MCF 10A (cell line): ENCODE measurements around the gene POLE3. TPM values are rescaled to one million over a fixed set of nuclear protein-coding genes. Genes with fewer than 3 reads are reported as not detected.
"Not testable (repeated sequence)": the region's sequence is repeated elsewhere in the genome, so short reads cannot be mapped to it uniquely, and the experiment has no call there.

Source experiments
- BruUV-seq: library from RNA; stranded (reverse); fragments of 400-500 nt; replicated peaks from 2 replicates; lab custom pipeline; 2021; lab: Mats Ljungman, UMichigan
- CTCF ChIA-PET: fragments of 300-600 bp; sonication (Branson Sonifier 250); formaldehyde crosslinking; extraction: SDS; loops from one replicate; lab custom pipeline; 2021; ENCODE audit warnings: antibody characterized with exemption, inconsistent platforms; lab: Yijun Ruan, JAX
- POLR2A ChIA-PET: fragments of 300-600, 350-650 bp; sonication (Branson Sonifier 250); formaldehyde crosslinking; extraction: SDS; loops from one replicate; lab custom pipeline; 2020; ENCODE audit warnings: antibody characterized with exemption, inconsistent platforms; lab: Yijun Ruan, JAX
- DNase-seq: peaks from one replicate; pipeline ENCODE4 v3.0.0-alpha.2; 2018; ENCODE audit not compliant: unreplicated experiment
- H3K27ac Mint-ChIP-seq: one replicate; pipeline ENCODE4 v1.8.0; 2022; ENCODE audit warnings: mild to moderate bottlenecking, low read depth, mixed read lengths; ENCODE audit not compliant: unreplicated experiment
- H3K27me3 Mint-ChIP-seq: one replicate; pipeline ENCODE4 v1.8.0; 2022; ENCODE audit warnings: mixed read lengths; ENCODE audit not compliant: insufficient read depth, unreplicated experiment
- H3K36me3 Mint-ChIP-seq: one replicate; pipeline ENCODE4 v1.8.0; 2022; ENCODE audit warnings: mild to moderate bottlenecking, moderate library complexity, mixed read lengths; ENCODE audit not compliant: insufficient read depth, unreplicated experiment
- H3K4me1 Mint-ChIP-seq: one replicate; pipeline ENCODE4 v1.8.0; 2022; ENCODE audit warnings: mixed read lengths; ENCODE audit not compliant: insufficient read depth, unreplicated experiment
- H3K4me3 Mint-ChIP-seq: one replicate; pipeline ENCODE4 v1.8.0; 2022; ENCODE audit warnings: mild to moderate bottlenecking, moderate library complexity, mixed read lengths; ENCODE audit not compliant: unreplicated experiment
- H3K9me3 Mint-ChIP-seq: one replicate; pipeline ENCODE4 v1.8.0; 2022; ENCODE audit warnings: mixed read lengths; ENCODE audit not compliant: unreplicated experiment
- intact Hi-C: fragments of 100-400 bp; cut with micrococcal nuclease; formaldehyde crosslinking; loops from 2 replicates; pipeline ENCODE4 v1.14.1; 2022
- total RNA-seq: library from RNA; stranded (reverse); gene quantifications from 2 replicates; pipeline ENCODE4 v1.2.3, GENCODE V29; 2022
- TF ChIP-seq, protein P1 (sequence below): fragments of 200-600 bp; IDR thresholded peaks from one replicate; pipeline ENCODE4 v1.8.0; 2022; ENCODE audit warnings: antibody characterized with exemption, mild to moderate bottlenecking; ENCODE audit not compliant: unreplicated experiment

POLE3 gene
- total RNA-seq, 1 experiment from 2014 or later: 54.0 TPM

- TF ChIP-seq, protein P1, sequence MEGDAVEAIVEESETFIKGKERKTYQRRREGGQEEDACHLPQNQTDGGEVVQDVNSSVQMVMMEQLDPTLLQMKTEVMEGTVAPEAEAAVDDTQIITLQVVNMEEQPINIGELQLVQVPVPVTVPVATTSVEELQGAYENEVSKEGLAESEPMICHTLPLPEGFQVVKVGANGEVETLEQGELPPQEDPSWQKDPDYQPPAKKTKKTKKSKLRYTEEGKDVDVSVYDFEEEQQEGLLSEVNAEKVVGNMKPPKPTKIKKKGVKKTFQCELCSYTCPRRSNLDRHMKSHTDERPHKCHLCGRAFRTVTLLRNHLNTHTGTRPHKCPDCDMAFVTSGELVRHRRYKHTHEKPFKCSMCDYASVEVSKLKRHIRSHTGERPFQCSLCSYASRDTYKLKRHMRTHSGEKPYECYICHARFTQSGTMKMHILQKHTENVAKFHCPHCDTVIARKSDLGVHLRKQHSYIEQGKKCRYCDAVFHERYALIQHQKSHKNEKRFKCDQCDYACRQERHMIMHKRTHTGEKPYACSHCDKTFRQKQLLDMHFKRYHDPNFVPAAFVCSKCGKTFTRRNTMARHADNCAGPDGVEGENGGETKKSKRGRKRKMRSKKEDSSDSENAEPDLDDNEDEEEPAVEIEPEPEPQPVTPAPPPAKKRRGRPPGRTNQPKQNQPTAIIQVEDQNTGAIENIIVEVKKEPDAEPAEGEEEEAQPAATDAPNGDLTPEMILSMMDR: no peak
- ChIA-PET POLR2A (no interaction called here), CTCF (no interaction called here)
- no peak overlapping the region for H3K27ac Mint-ChIP-seq
- no peak overlapping the region for H3K4me3 Mint-ChIP-seq
- no peak for DNase-seq
- no peaks in the 10 kb centered on the region for H3K9me3 Mint-ChIP-seq
- intact Hi-C loops: no loop called here
- no TSS peak for BruUV-seq
- peaks cover 6% of the 10 kb centered on the region for H3K4me1 Mint-ChIP-seq
- no peaks in the 10 kb centered on the region for H3K27me3 Mint-ChIP-seq
- no peaks in the 10 kb centered on the region for H3K36me3 Mint-ChIP-seq
Measured at GRCh38 chr9:113380869-113381378, 29.6 kb downstream of the POLE3 start.

GRCh38 chr9:113379829-113380210, 30.7 kb downstream of the POLE3 start:
- peaks cover 10% of the 10 kb centered on the region for H3K4me1 Mint-ChIP-seq
- POLR2A ChIA-PET, CTCF ChIA-PET, H3K9me3 Mint-ChIP-seq, BruUV-seq, H3K27me3 Mint-ChIP-seq, intact Hi-C loops, DNase-seq, H3K27ac Mint-ChIP-seq, H3K36me3 Mint-ChIP-seq, H3K4me3 Mint-ChIP-seq: not testable (repeated sequence)

- POLR2A ChIA-PET, H3K9me3 Mint-ChIP-seq, H3K27me3 Mint-ChIP-seq, DNase-seq, H3K36me3 Mint-ChIP-seq, intact Hi-C loops, H3K27ac Mint-ChIP-seq, CTCF ChIA-PET, H3K4me3 Mint-ChIP-seq, BruUV-seq: not testable (repeated sequence)
- peaks cover 10% of the 10 kb centered on the region for H3K4me1 Mint-ChIP-seq
Measured at GRCh38 chr9:113379094-113379828, 31.2 kb downstream of the POLE3 start.

- Mint-ChIP-seq H3K27me3 (no peaks in the 10 kb centered on the region), H3K4me3 (peak within 1 kb of the TSS; percentile 78), H3K4me1 (peaks cover 10% of the 10 kb centered on the region), H3K9me3 (no peaks in the 10 kb centered on the region), H3K36me3 (peaks cover 12% of the 10 kb centered on the region), H3K27ac (peak within 1 kb of the TSS; percentile 64)
- ChIA-PET POLR2A (interaction anchor here (0.6 to 1.8 kb wide), 6 partner anchors 24 to 692 kb away, joined by 3 to 9 read pairs (median 4); partner anchors contain the start of genes ALAD, BSPRY, C9orf43 and CDC26), CTCF (interaction anchor here (0.7 to 0.9 kb wide), 2 partner anchors 102 to 278 kb away, joined by 3 to 4 read pairs; partner anchors contain the start of gene CDC26)
- peak; percentile 80 for DNase-seq
- intact Hi-C loops: no loop called here
- TF ChIP-seq, protein P1: no peak
- BruUV-seq: no TSS peak
Measured at GRCh38 chr9:113376634-113377567, 33.6 kb downstream of the POLE3 start, which contains the start of gene HDHD3. Gene HDHD3, minus strand, starts transcription at chr9:113376986. Its CDS starts 2,632 bp downstream, at chr9:113374354.
